HG02588 (cell line): ENCODE results near the gene CSMD2.

Source experiments
- ATAC-seq: cut with Tn5 transposase; IDR thresholded peaks from one replicate; pipeline ENCODE4 v1.9.1; 2021; ENCODE audit warnings: mild to moderate bottlenecking, moderate library complexity; ENCODE audit not compliant: unreplicated experiment

CSMD2 gene

GRCh38 chr1:33657833-33658232 is 507.2 kb downstream of the CSMD2 start:
- no peak for ATAC-seq

GRCh38 chr1:33656467-33657005 is 508.5 kb downstream of the CSMD2 start:
- ATAC-seq = no peak

DNA sequence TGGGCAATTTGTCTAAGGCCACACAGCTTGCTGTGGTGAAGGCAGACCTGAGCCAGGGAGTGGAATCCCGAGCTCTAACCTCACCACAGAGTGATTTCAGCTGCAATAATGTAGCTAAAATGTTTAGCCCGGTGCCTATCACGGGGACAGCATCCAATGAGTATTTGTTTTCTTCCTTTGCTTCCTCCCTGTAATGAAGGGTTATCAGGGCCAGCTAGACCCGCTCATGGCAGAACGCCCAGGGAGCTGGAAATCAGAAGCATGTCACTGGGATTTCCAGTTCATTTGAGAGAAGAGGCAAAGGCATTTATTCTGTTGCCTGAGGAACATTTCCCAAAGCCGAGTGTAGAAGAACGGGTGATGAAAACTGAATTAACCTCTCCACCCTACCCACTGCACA is 509.5 kb downstream of the CSMD2 start:
- ATAC-seq = no peak

DNA sequence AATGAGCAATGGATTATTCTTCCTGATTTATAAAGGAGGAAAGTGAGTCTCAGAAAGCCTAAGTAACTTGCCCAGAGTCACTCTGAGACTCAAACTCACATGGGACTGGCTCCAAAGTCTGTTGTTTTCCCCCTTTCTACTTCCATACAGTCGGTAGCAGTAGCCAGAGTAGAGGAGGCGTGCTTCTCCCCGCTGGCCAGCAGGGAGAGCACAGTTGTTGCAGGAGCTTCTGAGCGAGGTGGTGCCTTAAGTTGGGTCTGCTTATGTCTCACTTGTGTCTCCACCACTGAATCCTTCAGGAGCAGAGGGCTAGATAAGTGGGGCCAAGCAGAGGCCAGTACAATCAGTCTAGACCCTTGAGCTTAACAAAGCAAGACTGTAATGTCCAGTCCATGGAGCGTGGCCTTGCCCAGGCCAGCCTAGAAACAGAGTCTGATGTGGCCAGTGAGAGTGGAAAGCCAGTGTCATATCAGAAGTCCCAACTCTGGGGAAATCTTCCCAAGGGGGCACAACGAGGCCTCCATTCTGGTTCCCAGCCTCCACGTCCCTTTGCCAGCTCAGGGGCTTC is 510.7 kb downstream of the CSMD2 start:
- no peak for ATAC-seq

DNA sequence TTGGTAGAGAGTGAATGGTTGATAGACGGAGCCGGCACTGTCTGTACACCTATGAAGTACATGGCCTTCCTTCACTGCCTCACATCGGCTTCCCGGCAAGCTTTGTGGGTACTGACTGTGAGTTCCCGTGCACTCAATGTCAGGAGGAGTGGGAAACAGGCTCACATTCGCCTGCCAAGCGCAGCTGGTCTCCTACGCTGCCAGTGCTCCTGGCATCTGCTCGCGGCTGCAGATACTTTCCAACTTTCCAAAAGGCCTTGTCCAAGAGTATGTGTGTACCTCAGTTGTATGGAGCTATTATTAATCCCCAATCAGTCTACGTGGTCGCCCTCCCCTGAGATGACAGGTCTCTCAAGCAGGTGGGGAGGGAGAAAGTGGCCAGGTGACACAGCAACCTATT is 511.8 kb downstream of the CSMD2 start:
- no peak for ATAC-seq

DNA sequence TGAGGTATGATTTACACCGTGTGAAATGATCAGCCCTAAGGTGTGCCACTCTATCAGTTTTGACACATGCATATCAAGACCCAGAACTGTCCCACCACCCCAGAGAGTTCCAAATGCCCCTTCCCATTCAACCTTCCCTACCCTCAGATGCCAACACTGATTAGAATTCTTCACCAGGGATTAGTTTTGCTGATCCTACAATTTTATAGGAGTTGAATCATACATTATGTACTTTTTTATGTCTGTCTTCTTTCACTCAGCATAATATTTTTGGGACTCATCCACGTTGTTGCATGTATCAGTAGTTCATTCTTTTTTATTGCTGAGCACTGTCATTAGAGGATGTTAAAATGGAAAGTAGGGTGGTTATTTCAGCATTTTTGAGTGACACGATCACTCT is 514.3 kb downstream of the CSMD2 start:
- ATAC-seq = no peak

GRCh38 chr1:33649759-33650158 is 515.3 kb downstream of the CSMD2 start:
- no peak for ATAC-seq

DNA sequence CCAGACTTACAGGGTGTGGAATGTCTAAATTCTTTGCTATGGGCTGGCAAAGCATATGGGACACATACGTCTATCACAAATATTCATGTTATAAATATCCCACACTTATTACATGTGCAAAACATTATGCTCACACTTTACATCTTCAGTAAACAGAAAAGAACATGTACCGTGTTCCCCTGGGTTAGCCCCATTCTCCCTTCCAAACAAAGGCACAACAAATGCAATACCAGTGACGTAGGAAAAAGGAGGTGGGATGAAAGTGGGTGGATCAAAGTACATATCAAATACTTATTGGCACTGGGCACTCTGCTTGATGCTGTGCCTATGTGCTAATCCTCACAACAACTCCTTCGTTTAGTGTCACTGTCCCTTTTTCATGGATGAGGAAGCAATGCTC is 521.8 kb downstream of the CSMD2 start:
- no peak for ATAC-seq

- no peak for ATAC-seq
Measured at GRCh38 chr1:33641104-33641830, 523.8 kb downstream of the CSMD2 start.

GRCh38 chr1:33640114-33640660 is 524.8 kb downstream of the CSMD2 start:
- no peak for ATAC-seq

DNA sequence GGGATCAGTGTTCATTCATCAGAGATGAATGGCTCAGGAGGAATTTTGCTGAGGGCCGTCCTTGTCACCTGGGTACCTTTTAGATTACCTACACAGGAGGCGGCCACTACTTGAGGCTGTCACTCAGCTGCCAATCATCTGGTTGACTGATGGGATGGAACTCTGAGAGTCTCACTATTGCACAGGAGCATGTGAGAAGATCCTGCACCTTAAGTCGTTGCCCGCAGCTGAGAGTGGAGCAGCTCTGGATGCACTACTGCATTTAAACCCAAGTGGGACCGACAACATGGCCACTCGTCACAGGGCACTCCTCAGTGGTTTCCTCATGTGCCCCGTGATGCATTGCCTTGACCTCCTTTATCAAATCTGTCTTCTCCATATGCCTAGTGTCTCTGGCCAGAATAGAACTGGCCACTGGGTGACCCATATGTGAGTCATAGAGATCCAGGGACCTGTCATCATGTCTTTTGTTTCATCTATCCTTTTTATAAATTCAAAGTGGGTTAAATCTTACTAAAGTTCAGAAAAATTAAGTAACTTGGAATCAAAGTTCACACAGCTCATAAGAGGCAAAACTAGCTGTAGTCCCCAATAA is 527.1 kb downstream of the CSMD2 start:
- no peak for ATAC-seq

DNA sequence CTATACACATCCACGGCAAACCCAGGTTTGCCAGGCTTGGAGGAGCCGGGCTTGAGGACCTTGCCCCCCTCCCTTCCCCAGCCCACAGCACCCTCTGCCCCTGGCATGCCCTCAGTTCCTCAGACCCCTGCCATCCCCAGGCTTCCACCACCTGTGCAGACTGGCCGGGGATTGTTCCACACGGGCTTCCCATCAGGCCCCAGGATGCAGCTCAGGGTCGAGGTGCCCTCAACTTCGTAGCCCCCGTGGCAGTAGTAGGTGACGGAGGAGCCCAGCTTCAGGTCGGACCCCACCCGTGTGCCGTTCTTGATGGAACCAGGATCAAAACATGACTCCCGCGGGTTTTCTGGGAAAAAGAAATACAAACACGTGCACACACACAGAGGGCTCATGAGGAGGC is 528.8 kb downstream of the CSMD2 start:
- ATAC-seq = no peak

DNA sequence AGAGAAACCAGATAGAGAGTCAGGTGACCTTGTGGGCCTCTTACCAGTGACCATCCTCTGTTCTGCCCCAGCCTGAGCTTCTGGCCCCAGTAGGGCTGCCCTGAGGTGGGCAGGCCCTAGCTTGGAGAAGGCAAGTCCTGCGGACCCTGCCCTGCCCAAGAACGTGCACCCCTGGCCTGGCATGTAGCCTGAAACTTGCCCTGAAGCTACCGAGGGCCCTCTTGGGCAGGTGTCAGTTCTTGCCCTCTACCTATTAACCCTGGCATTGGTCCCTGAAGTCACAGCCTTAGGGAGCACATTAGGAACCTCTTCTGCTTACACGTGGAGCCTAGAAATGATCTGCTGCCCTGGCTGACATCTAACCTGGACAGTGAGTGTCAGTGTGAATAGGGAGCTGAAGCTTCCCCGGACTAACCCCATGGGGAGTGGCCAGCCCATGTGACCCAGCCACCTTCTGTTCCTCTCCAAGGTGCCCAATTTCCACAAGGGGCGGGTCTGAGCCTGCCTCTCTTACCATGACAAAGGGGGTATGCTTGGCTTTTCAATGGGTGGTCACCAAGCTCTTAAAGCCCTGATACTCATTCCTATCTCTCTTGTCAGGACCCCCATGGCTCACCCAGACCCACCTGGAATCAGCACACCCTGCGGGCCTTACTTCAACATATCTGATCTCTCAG is 529.6 kb downstream of the CSMD2 start:
- no peak for ATAC-seq

GRCh38 chr1:33634806-33635205 is 530.2 kb downstream of the CSMD2 start:
- no peak for ATAC-seq

DNA sequence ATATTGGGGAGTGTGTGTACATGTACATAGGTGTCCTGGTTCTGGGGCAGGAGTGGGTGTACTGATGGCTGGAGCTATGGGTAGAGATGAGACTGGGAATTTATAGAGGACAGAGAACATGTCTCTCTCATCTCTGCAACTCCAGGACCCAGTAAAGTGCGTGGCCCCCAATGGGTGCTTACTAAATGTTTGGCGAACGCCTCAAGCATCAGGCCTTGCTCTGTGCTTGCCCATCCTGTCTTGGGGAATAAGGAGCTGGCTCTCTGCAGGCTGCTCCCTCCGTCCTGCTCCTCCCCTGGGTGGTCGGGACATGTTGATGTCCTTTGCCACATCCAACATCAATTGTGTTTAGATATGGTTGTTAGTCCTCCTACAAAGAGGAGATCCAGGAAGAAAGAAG is 530.9 kb downstream of the CSMD2 start:
- ATAC-seq = no peak

DNA sequence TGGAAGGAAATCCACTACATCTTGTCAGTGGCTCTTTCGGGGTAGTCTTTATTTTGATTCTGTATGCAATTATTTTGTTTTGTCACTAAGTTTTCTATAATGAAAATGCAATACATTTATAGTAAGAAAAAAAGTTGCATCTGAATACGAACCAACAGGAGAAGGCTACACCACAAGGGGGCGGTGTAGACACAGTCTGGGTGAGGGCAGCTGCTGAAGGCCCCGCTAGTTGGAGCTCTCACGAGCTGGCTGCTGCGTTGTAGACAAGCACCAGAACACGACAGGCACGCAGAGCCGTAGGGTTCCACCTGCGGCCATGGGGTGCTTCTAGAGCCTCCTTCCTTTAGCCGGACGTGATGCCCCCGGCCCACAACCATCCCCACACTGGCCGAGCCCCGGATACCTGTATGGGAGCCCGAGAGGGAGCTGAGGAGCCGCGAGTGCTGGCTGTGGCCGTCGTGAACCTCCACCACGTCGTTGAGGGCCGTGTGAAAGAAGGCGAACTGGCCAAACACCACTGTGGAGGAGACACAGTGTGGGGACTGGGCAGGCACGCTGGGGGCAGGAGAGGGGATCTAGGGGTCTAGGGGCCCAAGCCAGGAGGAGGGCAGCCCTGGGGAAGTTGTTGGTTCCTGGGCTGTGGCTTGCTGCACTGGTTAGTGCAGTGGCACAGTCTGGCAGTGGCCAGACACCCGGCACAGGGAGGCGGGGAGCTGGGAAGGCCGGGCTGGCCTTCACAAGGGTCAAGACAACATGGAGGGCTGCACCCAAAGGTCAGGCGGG is 531.8 kb downstream of the CSMD2 start:
- ATAC-seq = peak; percentile 57

DNA sequence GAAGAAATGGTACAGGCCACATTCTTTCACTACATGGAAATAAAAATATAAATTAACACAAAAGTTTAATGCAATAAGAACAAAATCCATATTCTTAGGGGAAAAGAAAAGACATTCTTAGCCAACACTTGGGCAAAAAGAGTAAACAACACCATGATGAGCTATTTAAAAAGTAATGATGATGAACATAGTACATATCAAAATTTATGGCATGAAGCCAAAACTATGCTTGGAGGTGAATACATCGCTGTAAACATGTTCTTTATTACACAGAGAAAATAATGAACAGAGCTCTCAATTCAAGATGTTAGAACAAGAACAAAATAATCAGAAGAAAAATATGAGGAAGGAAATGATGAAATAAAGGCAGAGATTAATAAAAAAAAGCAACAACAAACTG is 534.3 kb downstream of the CSMD2 start:
- ATAC-seq = no peak

DNA sequence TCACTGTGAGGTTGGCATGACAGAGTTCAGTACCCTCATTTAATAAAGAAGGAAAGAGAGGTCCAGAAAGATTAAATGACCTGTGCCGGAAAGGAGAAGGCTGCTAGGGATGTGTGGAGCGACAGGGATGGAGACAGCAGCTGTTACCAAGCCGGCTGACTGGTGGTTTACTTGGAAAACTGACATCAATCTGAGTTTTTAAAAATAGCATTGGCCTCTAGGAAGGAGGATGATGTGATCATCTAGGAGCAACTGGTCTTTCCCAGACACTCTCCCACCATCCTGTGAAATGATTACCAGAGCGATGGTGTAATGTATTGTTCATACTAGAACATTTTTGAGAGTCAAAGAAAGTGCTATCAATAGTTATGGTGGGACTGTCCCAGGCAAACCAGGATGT is 538.2 kb downstream of the CSMD2 start:
- ATAC-seq = no peak

DNA sequence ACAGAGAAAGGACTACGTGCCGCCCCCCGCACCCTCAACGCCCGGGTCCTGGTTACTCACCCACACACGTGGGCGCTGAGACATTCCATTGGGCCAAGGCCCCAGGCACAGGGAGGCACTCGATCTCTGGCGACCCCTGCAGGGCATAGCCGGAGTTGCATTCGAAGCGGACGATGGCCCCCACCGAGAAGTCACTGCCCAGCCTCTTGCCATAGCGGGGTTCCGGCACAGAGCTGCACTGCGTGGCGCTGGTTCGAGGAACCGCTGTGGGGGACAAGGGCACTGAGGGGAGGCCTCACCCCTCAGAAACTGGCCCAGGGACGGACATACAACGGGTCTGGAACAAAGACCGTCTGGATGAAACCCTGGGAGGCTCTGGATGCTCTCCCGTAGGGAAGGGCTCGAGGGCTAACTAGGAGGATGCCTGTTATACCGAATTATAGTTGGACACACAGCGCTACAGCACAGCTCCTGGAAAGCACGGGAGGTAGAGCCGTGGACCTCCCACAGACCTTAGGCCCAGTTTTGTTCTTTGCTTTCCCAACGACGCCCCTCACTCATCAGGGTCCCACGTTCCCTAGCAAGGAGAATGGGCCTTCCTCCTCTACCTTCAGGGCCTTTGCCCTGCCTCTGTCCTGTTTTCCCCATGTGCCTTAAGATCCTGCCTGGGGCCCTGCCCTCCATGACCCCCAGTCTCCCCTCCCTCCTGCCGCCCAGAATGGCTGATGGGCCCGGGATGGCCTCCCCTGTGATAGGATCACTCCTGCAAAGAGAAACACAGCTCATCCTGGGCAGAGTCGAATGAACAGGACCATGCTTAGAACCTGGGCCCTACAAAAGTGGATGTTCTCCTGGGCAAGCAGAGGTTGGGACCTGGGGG is 539.8 kb downstream of the CSMD2 start:
- no peak for ATAC-seq
